Activated T-helper 2 cell treated with anti-CD3 and anti-CD28 coated beads, Interferon-gamma antibody, Interleukin-2, Interleukin-4, amounts not matched to agents 10 μg/mL and 5 μg/mL and 100 μg/mL, durations not matched to agents 14 hours and 24 hours and 36 hours (primary cell): Measurements from ENCODE around the gene COX4I2. TPM values are rescaled to one million over a fixed set of nuclear protein-coding genes. Genes with fewer than 3 reads are reported as not detected.
"Not testable (repeated sequence)": the region's sequence is repeated elsewhere in the genome, so short reads cannot be mapped to it uniquely, and the experiment has no call there.

Experiments
- DNase-seq: peaks from one replicate; pipeline ENCODE4 v3.0.0; 2021; ENCODE audit warnings: low spot score
- H3K27ac Mint-ChIP-seq: one replicate; pipeline ENCODE4 v1.8.0; 2021; ENCODE audit warnings: mixed read lengths
- H3K27me3 Mint-ChIP-seq: one replicate; pipeline ENCODE4 v1.8.0; 2021; ENCODE audit warnings: low read depth, mixed read lengths
- H3K36me3 Mint-ChIP-seq: one replicate; pipeline ENCODE4 v1.8.0; 2021; ENCODE audit warnings: low read depth, mixed read lengths
- H3K4me1 Mint-ChIP-seq: one replicate; pipeline ENCODE4 v1.8.0; 2021; ENCODE audit warnings: low read depth, mixed read lengths
- H3K4me3 Mint-ChIP-seq: one replicate; pipeline ENCODE4 v1.8.0; 2021; ENCODE audit warnings: low read depth, mild to moderate bottlenecking, moderate library complexity, mixed read lengths
- H3K9me3 Mint-ChIP-seq: one replicate; pipeline ENCODE4 v1.8.0; 2021; ENCODE audit warnings: mixed read lengths
- intact Hi-C: fragments of 100-400 bp; cut with micrococcal nuclease; formaldehyde crosslinking; loops from one replicate; pipeline ENCODE4 v1.15.1; 2023
- total RNA-seq: library from RNA; stranded (reverse); gene quantifications from 2 replicates; pipeline ENCODE4 v1.2.3, GENCODE V29; 2022

Gene COX4I2
- total RNA-seq, 1 donor from 2014 or later = not detected

DNA sequence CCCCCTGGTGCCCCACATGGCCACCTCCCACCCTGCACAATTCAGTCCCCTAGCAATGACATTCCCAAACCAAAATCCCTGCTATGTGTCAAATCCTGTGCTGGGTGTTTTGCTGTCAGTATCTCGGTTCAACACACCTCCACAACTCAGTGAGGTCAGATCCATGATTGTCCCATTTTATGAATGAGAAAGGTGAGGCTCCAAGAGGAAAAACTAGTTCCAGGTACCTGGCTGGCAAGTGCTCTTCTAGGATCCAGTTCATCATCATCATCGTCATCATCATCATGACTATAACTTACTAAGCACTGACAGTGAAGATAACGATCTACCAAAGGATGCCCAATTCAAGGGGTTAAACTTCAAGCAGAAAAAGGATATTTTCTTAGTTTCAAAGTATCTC is 17.5 kb upstream of the COX4I2 start:
- no peak overlapping the region for H3K4me3 Mint-ChIP-seq
- H3K4me1 Mint-ChIP-seq = peaks cover 4% of the 10 kb centered on the region
- intact Hi-C loops = no loop called here
- H3K27me3 Mint-ChIP-seq = peaks cover 7% of the 10 kb centered on the region
- H3K27ac Mint-ChIP-seq = no peak overlapping the region
- H3K36me3 Mint-ChIP-seq = no peaks in the 10 kb centered on the region
- no peak for DNase-seq
- H3K9me3 Mint-ChIP-seq = no peaks in the 10 kb centered on the region

- H3K36me3 Mint-ChIP-seq, H3K4me1 Mint-ChIP-seq, DNase-seq, H3K4me3 Mint-ChIP-seq, H3K27ac Mint-ChIP-seq, intact Hi-C loops, H3K9me3 Mint-ChIP-seq, H3K27me3 Mint-ChIP-seq: not testable (repeated sequence)
These were observed 14.6 kb upstream of the COX4I2 start for GRCh38 chr20:31623123-31623505.

DNA sequence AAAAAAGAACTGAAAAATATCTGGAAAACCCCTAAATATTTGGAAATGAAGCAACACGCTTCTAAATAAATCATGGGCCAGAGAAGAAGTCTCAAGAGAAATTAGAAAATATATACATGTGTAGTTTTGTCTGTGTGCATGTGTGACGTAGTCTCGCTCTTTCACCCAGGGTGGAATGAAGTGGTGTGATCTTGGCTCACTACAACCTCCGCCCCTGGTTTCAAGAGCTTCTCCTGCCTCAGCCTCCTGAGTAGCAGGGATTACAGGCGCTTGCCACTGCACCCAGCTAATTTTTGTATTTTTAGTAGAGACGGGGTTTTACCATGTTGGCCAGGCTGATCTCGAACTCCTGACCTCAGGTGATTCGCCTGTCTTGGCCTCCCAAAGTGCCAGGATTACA is 11.2 kb upstream of the COX4I2 start:
- H3K27me3 Mint-ChIP-seq, intact Hi-C loops, DNase-seq, H3K36me3 Mint-ChIP-seq, H3K9me3 Mint-ChIP-seq, H3K4me1 Mint-ChIP-seq, H3K27ac Mint-ChIP-seq, H3K4me3 Mint-ChIP-seq: not testable (repeated sequence)

- intact Hi-C loops, H3K36me3 Mint-ChIP-seq, H3K9me3 Mint-ChIP-seq, H3K27ac Mint-ChIP-seq, H3K4me3 Mint-ChIP-seq, H3K4me1 Mint-ChIP-seq, H3K27me3 Mint-ChIP-seq, DNase-seq: not testable (repeated sequence)
These were observed 9.7 kb upstream of the COX4I2 start for GRCh38 chr20:31628057-31628456.

- no peak for DNase-seq
- Mint-ChIP-seq H3K27me3 (no peaks in the 10 kb centered on the region), H3K9me3 (peaks cover 3% of the 10 kb centered on the region), H3K36me3 (no peaks in the 10 kb centered on the region), H3K4me3 (no peak overlapping the region), H3K4me1 (no peaks in the 10 kb centered on the region), H3K27ac (no peak overlapping the region)
- intact Hi-C loops = no loop called here
These were observed 7.4 kb upstream of the COX4I2 start for GRCh38 chr20:31630187-31630790.

DNA sequence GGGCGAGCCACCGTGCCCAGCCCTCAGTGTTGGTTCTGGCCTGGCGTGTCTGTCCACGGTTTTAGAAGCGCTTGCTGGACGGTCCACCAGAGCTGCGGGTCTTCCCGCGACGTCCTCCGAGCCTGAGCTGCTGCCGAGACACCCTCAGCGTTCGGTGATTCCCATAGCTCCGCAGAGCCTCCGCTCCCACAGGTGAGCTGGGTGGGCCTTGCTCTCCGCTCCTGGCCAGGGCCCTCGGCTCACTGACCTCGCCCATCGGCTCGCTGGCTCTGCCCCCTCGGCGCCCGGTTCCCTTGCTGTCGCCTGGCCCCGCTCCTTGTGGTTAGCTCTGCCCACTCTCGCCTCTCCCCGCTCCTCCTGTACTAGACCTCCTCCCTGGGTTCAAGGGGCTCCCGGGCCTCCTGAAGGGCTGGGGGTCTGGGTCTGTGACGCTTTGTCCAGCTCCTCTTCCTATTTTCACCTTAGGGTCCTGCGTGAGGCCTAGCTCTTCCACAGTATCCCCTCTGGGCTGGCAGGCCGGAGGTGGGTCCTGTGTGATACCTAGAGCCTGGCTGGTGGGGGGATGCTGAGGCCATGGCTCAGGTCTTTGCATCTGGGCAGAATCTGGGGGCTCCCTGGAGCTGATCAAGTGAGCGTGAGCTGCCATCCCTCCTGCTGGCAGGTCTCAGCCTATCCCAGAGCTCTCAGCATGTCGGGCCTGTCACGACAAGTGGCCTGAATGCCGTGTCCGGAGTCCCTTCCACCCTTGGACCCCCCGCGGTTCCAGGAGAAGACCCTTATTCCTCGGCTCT is 5.0 kb upstream of the COX4I2 start:
- H3K4me3 Mint-ChIP-seq = no peak overlapping the region
- no peak overlapping the region for H3K27ac Mint-ChIP-seq
- DNase-seq = no peak
- intact Hi-C loops = no loop called here
- peaks cover 1% of the 10 kb centered on the region for H3K27me3 Mint-ChIP-seq
- H3K36me3 Mint-ChIP-seq = no peaks in the 10 kb centered on the region
- H3K9me3 Mint-ChIP-seq = peaks cover 1% of the 10 kb centered on the region
- H3K4me1 Mint-ChIP-seq = no peaks in the 10 kb centered on the region

- no peak for DNase-seq
- intact Hi-C loops = no loop called here
- Mint-ChIP-seq H3K9me3 (no peaks in the 10 kb centered on the region), H3K4me1 (no peaks in the 10 kb centered on the region), H3K27ac (no peak overlapping the region), H3K27me3 (peaks cover 1% of the 10 kb centered on the region), H3K36me3 (no peaks in the 10 kb centered on the region), H3K4me3 (no peak overlapping the region)
These were observed 4.3 kb upstream of the COX4I2 start for GRCh38 chr20:31633339-31633914.

- no peaks in the 10 kb centered on the region for H3K36me3 Mint-ChIP-seq
- H3K4me1 Mint-ChIP-seq = peaks cover 9% of the 10 kb centered on the region
- intact Hi-C loops = no loop called here
- H3K27me3 Mint-ChIP-seq = peaks cover 10% of the 10 kb centered on the region
- DNase-seq = no peak
- H3K4me3 Mint-ChIP-seq = no peak overlapping the region
- no peaks in the 10 kb centered on the region for H3K9me3 Mint-ChIP-seq
- H3K27ac Mint-ChIP-seq = no peak overlapping the region
These were observed 605 bp downstream of the COX4I2 start for GRCh38 chr20:31638317-31638716.

GRCh38 chr20:31638816-31639215 is 1.1 kb downstream of the COX4I2 start:
- DNase-seq = no peak
- Mint-ChIP-seq H3K36me3 (no peaks in the 10 kb centered on the region), H3K27ac (no peak overlapping the region), H3K9me3 (no peaks in the 10 kb centered on the region), H3K4me1 (peaks cover 9% of the 10 kb centered on the region), H3K27me3 (peaks cover 10% of the 10 kb centered on the region), H3K4me3 (no peak overlapping the region)
- intact Hi-C loops = no loop called here

DNA sequence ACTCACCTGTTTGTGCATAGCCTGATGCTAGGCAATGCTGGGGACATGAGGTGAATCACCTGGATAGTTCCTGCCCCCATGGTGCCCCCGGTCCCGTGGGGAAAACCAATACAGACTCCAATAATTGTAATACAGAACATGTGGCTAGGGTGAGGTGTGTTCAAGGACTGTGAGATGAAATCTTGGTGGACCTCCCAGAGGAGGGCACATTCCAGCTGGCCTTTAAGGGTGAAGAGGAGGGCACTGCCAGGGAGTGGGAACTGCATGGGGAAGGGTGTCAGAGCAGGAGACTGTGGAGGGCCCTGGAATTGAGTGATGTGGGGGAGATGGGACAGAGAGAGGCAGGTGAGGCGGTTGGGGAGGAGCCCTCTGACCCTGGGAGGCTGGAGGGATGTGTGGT is 2.5 kb downstream of the COX4I2 start:
- no peak overlapping the region for H3K4me3 Mint-ChIP-seq
- no peaks in the 10 kb centered on the region for H3K9me3 Mint-ChIP-seq
- intact Hi-C loops = no loop called here
- peaks cover 9% of the 10 kb centered on the region for H3K4me1 Mint-ChIP-seq
- DNase-seq = no peak
- H3K36me3 Mint-ChIP-seq = no peaks in the 10 kb centered on the region
- H3K27me3 Mint-ChIP-seq = peaks cover 10% of the 10 kb centered on the region
- no peak overlapping the region for H3K27ac Mint-ChIP-seq

DNA sequence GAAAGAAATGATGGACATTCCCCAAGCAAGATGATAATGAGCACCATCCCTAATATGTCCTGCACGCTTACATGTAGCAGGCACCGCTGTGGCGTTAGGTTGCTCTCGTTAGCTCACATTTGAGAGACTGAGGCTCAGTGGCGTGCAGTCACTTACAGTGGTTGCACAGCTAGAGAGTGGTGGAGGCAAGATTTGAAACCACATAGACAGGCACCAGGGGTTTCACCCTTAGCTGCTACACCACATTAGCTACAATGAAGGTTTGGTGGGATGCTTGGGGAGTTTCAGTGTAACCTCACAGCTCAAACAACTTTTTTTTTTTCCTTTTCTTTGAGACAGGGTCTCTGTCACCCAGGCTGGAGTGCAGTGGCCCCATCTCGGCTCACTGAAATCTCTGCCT is 3.7 kb downstream of the COX4I2 start:
- no peak for DNase-seq
- peaks cover 9% of the 10 kb centered on the region for H3K4me1 Mint-ChIP-seq

GRCh38 chr20:31642837-31643236 is 5.1 kb downstream of the COX4I2 start:
- intact Hi-C loops = no loop called here
- Mint-ChIP-seq H3K27me3 (peaks cover 11% of the 10 kb centered on the region), H3K36me3 (no peaks in the 10 kb centered on the region), H3K4me1 (peaks cover 9% of the 10 kb centered on the region), H3K27ac (no peak overlapping the region), H3K4me3 (no peak overlapping the region), H3K9me3 (no peaks in the 10 kb centered on the region)
- DNase-seq = no peak

More for the DNA sequence above, 3.7 kb downstream of the COX4I2 start:
- H3K9me3 Mint-ChIP-seq = no peaks in the 10 kb centered on the region
- no peaks in the 10 kb centered on the region for H3K36me3 Mint-ChIP-seq
- H3K27ac Mint-ChIP-seq = no peak overlapping the region
- intact Hi-C loops = no loop called here
- H3K4me3 Mint-ChIP-seq = no peak overlapping the region
- peaks cover 13% of the 10 kb centered on the region for H3K27me3 Mint-ChIP-seq

DNA sequence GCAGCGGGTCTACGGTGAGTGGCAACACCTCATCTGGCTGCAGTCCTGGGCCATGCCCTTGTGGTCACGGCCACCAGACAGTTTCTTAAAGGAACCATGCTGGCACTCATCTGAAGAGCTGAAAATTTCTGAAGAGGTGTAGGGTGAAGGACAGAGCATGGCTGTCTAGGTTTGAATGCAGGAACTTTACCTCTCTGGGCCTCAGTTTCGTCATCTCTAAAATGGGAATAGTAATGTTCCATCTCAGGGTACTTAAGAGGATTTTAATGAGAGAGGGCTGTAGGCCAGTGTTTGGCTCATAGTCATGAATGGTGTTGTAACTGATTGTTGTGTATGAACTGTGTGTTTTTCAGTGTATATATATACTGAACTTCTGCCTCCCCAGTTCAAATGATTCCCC is 5.8 kb downstream of the COX4I2 start:
- Mint-ChIP-seq H3K9me3 (no peaks in the 10 kb centered on the region), H3K27ac (no peak overlapping the region), H3K27me3 (peaks cover 11% of the 10 kb centered on the region), H3K4me3 (no peak overlapping the region), H3K36me3 (no peaks in the 10 kb centered on the region), H3K4me1 (peaks cover 9% of the 10 kb centered on the region)
- intact Hi-C loops = no loop called here
- DNase-seq = no peak
